ENCODE measurements around the gene RPS26.

The RPS26 gene

GRCh38 chr12:56041552-56042429 is at the start of gene RPS26:
RPS26 (plus strand) TSS chr12:56041918; CDS start chr12:56042167, 249 bp downstream.
- Histone ChIP-seq H3K27me3 (replicated peaks; ENCODE audit: control insufficient read depth, insufficient read depth, low read length) (no peaks in the 10 kb centered on the region), H3K4me3 (replicated peaks; ENCODE audit: low read depth, low read length) (peak within 1 kb of the TSS; percentile 99), H3K36me3 (ENCODE audit: control insufficient read depth, insufficient read depth, low read length) (peaks cover 10% of the 10 kb centered on the region)
- peak; percentile 69 for TF ChIP-seq CTCF (IDR thresholded peaks at IDR 0.05; ENCODE audit: insufficient read depth, low read length, poor library complexity, severe bottlenecking)
- DNase-seq (ENCODE audit: extremely low read depth, insufficient read length), result peak; percentile 92

DNA sequence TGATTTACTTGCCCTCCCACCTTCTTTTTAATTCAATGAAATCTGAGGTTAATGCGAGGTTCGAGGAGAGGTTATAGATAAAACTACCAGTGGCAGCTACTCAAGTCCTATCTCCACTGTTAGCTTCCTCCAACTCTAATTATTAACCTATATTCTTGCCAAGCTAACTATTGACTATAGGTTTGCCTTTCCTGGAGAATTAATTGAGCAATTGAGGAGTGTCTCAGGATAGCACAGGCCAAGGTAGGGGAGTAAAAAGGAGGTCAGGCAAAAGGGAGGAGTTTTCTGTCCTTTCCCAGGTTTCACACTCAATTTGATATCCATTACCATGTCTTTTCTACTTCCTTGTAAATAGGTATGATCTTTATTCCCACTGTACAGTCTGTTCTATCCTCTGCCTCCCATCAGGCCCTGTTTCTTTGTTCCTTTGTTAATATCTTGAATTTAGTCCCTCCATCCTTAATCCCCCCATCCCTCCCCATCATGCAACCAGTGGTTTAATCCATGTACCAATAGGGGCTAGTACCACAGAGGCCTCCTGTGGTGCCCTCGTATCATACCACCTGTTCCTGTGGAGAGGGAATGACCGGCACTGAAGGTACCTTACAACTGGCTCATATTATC is 48.4 kb upstream of the RPS26 start:
- Histone ChIP-seq H3K27me3 (replicated peaks; ENCODE audit: control insufficient read depth, insufficient read depth, low read length) (no peaks in the 10 kb centered on the region), H3K36me3 (ENCODE audit: control insufficient read depth, insufficient read depth, low read length) (peaks cover 25% of the 10 kb centered on the region), H3K4me3 (replicated peaks; ENCODE audit: low read depth, low read length) (no peak overlapping the region)
- no peak for DNase-seq (ENCODE audit: extremely low read depth, insufficient read length)
- TF ChIP-seq CTCF (IDR thresholded peaks at IDR 0.05; ENCODE audit: insufficient read depth, low read length, poor library complexity, severe bottlenecking), result no peak

GRCh38 chr12:55995366-55995765 is 46.4 kb upstream of the RPS26 start:
- H3K36me3 ChIP-seq (ENCODE audit: control insufficient read depth, insufficient read depth, low read length), result peaks cover 20% of the 10 kb centered on the region
- no peak overlapping the region for H3K4me3 ChIP-seq (replicated peaks; ENCODE audit: low read depth, low read length)
- no peaks in the 10 kb centered on the region for H3K27me3 ChIP-seq (replicated peaks; ENCODE audit: control insufficient read depth, insufficient read depth, low read length)
- no peak for TF ChIP-seq CTCF (IDR thresholded peaks at IDR 0.05; ENCODE audit: insufficient read depth, low read length, poor library complexity, severe bottlenecking)
- DNase-seq (ENCODE audit: extremely low read depth, insufficient read length), result no peak

DNA sequence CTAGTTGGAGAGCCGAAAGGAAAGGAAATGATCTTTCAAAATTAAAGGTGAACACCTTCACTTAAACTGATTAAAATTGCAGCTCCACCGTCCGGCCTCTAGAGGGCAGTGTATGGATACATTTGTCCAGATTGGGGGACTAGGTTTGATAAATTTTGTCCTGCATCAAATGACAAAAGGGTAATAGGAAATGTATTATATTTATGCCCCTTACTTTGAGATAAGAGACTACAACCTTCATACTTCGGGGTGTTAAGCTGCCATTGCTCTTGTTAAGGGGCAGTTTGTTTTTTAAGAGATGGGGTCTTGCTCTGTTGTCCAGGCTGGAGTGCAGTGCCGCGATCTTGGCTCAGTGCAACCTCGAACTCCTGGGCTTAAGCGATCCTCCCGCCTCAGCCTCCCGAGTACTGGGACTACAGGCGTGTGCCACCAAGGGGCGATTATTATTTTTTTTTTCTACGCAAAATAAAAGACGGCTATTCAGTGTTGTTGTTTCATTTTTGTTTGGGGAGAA is 45.5 kb upstream of the RPS26 start:
- TF ChIP-seq CTCF (IDR thresholded peaks at IDR 0.05; ENCODE audit: insufficient read depth, low read length, poor library complexity, severe bottlenecking), result peak; percentile 84
- peak overlapping the region; percentile 82 for H3K4me3 ChIP-seq (replicated peaks; ENCODE audit: low read depth, low read length)
- H3K36me3 ChIP-seq (ENCODE audit: control insufficient read depth, insufficient read depth, low read length), result peaks cover 15% of the 10 kb centered on the region
- no peaks in the 10 kb centered on the region for H3K27me3 ChIP-seq (replicated peaks; ENCODE audit: control insufficient read depth, insufficient read depth, low read length)
- DNase-seq (ENCODE audit: extremely low read depth, insufficient read length), result no peak

- no peak for TF ChIP-seq CTCF (IDR thresholded peaks at IDR 0.05; ENCODE audit: insufficient read depth, low read length, poor library complexity, severe bottlenecking)
- no peaks in the 10 kb centered on the region for H3K27me3 ChIP-seq (replicated peaks; ENCODE audit: control insufficient read depth, insufficient read depth, low read length)
- peak within 1 kb of the TSS; percentile 82 for H3K4me3 ChIP-seq (replicated peaks; ENCODE audit: low read depth, low read length)
- H3K36me3 ChIP-seq (ENCODE audit: control insufficient read depth, insufficient read depth, low read length), result peaks cover 15% of the 10 kb centered on the region
- peak; percentile 84 for DNase-seq (ENCODE audit: extremely low read depth, insufficient read length)
These were observed 44.8 kb upstream of the RPS26 start, which contains the start of gene SUOX for GRCh38 chr12:55996715-55997534. SUOX (plus strand) TSS chr12:55997276; CDS start chr12:56002222, 4,946 bp downstream.

All from GM06990 (cell line).